ENCODE measurements around the gene ACP7.

DNA sequence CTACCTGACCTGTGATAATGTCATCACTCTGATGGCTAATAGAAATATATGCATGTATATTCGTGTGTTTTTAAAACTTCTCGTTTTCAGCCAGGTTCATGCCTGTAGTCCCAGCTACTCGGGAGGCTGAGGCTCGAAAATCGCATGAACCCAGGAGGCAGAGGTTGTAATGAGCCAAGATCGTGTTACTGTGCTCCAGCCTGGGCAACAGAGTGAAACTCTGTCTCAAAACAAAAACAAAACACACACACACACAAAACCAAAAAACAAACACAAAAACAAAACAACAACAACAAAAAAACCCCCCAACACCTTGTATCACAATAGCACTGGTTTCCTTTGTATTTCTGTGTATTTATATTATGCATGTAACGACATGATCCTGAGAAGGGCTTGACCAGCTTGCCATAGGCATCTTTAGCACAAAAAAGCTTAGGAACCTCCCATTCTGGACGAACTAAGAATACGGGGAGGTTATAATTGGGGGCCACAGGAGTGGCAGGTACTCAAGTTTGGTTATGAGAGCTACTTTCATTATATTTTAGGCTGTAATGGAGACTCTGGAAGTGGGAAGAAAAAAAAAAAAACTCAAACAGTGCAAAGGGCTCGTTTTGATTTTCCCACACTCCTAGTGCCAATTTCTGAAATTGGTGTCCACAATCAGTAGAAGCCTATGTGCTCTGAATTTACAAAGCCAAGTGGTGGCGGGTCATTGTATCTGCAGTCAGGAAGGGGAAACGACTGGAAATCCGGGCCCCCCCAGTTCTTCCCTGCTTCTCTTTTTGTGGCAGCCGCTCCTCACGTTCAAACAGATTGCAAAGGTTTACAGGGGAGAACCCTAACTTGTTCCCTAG is 1.2 kb upstream of the ACP7 start:
- no peak for TF ChIP-seq CTCF (IDR thresholded peaks at IDR 0.05)
- no peak for TF ChIP-seq POLR2A (IDR thresholded peaks at IDR 0.05)

All from prostate gland (tissue), 2 donors.